IMR-90 (cell line): ENCODE measurements around the gene ZGLP1. TPM values are rescaled to one million over a fixed set of nuclear protein-coding genes. Genes with fewer than 3 reads are reported as not detected.

Source experiments
- ATAC-seq: fragments of 200-7000 bp; cut with Tn5 transposase; 2 replicates; pipeline ENCODE4 v1.9.1; 2020; ENCODE audit warnings: low read depth, mild to moderate bottlenecking, moderate library complexity
- BruUV-seq: library from RNA; stranded (reverse); fragments of 400-500 nt; replicated peaks from 2 replicates; lab custom pipeline; 2021; lab: Mats Ljungman, UMichigan
- CTCF ChIA-PET: fragments of 300-600 bp; formaldehyde crosslinking; extraction: SDS; loops from one replicate; lab custom pipeline; 2021; ENCODE audit warnings: antibody characterized with exemption; lab: Yijun Ruan, JAX
- POLR2A ChIA-PET: fragments of 300-600 bp; sonication (Branson Sonifier 250); formaldehyde crosslinking; loops from one replicate; lab custom pipeline; 2022; ENCODE audit warnings: antibody characterized with exemption; ENCODE audit not compliant: unreplicated experiment; lab: Charles Lee
- DNase-seq: peaks from one replicate; pipeline ENCODE4 v3.0.0; 2013
- H2AFZ ChIP-seq: replicated peaks from 2 replicates; pipeline ENCODE3; 2013; ENCODE audit warnings: low read length, mild to moderate bottlenecking; ENCODE audit not compliant: poor library complexity
- H2AK5ac ChIP-seq: 2 replicates; pipeline ENCODE4 v1.6.1; 2013; ENCODE audit warnings: low read depth, low read length, inconsistent platforms
- H2AK9ac ChIP-seq: replicated peaks from 2 replicates; pipeline ENCODE3; 2013; ENCODE audit warnings: mild to moderate bottlenecking, low read depth, low read length, moderate library complexity; ENCODE audit not compliant: poor library complexity
- H2BK120ac ChIP-seq: 2 replicates; pipeline ENCODE4 v1.6.1; 2013; ENCODE audit warnings: low read depth, low read length, inconsistent platforms
- H2BK15ac ChIP-seq: 3 replicates; pipeline ENCODE4 v1.6.1; 2013; ENCODE audit warnings: low read depth, low read length, inconsistent platforms
- H2BK20ac ChIP-seq: 2 replicates; pipeline ENCODE4 v1.6.1; 2013; ENCODE audit warnings: low read depth, mild to moderate bottlenecking, inconsistent platforms, low read length, moderate library complexity
- H2BK5ac ChIP-seq: 2 replicates; pipeline ENCODE4 v1.6.1; 2013; ENCODE audit warnings: mild to moderate bottlenecking, low read depth, low read length, inconsistent platforms; ENCODE audit not compliant: poor library complexity, severe bottlenecking
- H3K14ac ChIP-seq: replicated peaks from 2 replicates; pipeline ENCODE4 v1.6.1; 2013; ENCODE audit warnings: low read depth, low read length, inconsistent platforms
- H3K18ac ChIP-seq: 2 replicates; pipeline ENCODE4 v1.6.1; 2013; ENCODE audit warnings: low read depth, low read length, control low read depth
- H3K23ac ChIP-seq: 2 replicates; pipeline ENCODE4 v1.6.1; 2013; ENCODE audit warnings: low read depth, low read length, inconsistent platforms
- H3K27ac ChIP-seq: 2 replicates; pipeline ENCODE4 v1.5.1; 2013; ENCODE audit warnings: mild to moderate bottlenecking, control low read depth, low read length; ENCODE audit not compliant: insufficient read depth
- H3K27me3 ChIP-seq: 2 replicates; pipeline ENCODE4 v1.6.1; 2013; ENCODE audit warnings: low read length; ENCODE audit not compliant: control insufficient read depth, insufficient read depth
- H3K36me3 ChIP-seq: 2 replicates; pipeline ENCODE4 v1.6.1; 2013; ENCODE audit warnings: low read length, mixed read lengths; ENCODE audit not compliant: control insufficient read depth, insufficient read depth
- H3K4ac ChIP-seq: 2 replicates; pipeline ENCODE4 v1.6.1; 2013; ENCODE audit warnings: low read depth, low read length, inconsistent platforms
- H3K4me1 ChIP-seq: 2 replicates; pipeline ENCODE4 v1.6.1; 2013; ENCODE audit warnings: low read length, mixed read lengths; ENCODE audit not compliant: control insufficient read depth, insufficient read depth
- H3K4me2 ChIP-seq: 2 replicates; pipeline ENCODE4 v1.6.1; 2013; ENCODE audit warnings: low read depth, mild to moderate bottlenecking, control low read depth, low read length, moderate library complexity
- H3K4me3 ChIP-seq: 2 replicates; pipeline ENCODE4 v1.5.1; 2013; ENCODE audit warnings: low read depth, mild to moderate bottlenecking, control low read depth, low read length, moderate library complexity; ENCODE audit not compliant: insufficient read depth
- H3K56ac ChIP-seq: 2 replicates; pipeline ENCODE4 v1.6.1; 2013; ENCODE audit warnings: low read length, inconsistent platforms; ENCODE audit not compliant: insufficient read depth; ENCODE audit errors: extremely low read depth
- H3K79me1 ChIP-seq, 2 experiments: 2 replicates each; pipeline ENCODE4 v1.6.1; 2013; ENCODE audit warnings: low read length in 2 of 2, inconsistent platforms in 1 of 2, low read depth in 1 of 2
- H3K9ac ChIP-seq: 2 replicates; pipeline ENCODE4 v1.6.1; 2013; ENCODE audit warnings: low read depth, low read length, control low read depth
- H3K9me1 ChIP-seq: 2 replicates; pipeline ENCODE4 v1.6.1; 2013; ENCODE audit warnings: low read length, inconsistent platforms; ENCODE audit not compliant: insufficient read depth
- H3K9me3 ChIP-seq: 2 replicates; pipeline ENCODE4 v1.6.1; 2013; ENCODE audit warnings: low read length; ENCODE audit not compliant: control insufficient read depth, insufficient read depth
- H4K20me1 ChIP-seq: 2 replicates; pipeline ENCODE4 v1.6.1; 2013; ENCODE audit warnings: low read length, inconsistent platforms; ENCODE audit not compliant: insufficient read depth
- H4K5ac ChIP-seq: 2 replicates; pipeline ENCODE4 v1.6.1; 2013; ENCODE audit warnings: mild to moderate bottlenecking, low read depth, low read length, control low read depth
- H4K8ac ChIP-seq, 2 experiments: 2 replicates each; pipeline ENCODE4 v1.6.1; 2013; ENCODE audit warnings: low read depth in 2 of 2, low read length in 2 of 2, control low read depth in 1 of 2, inconsistent platforms in 1 of 2
- H4K91ac ChIP-seq: 2 replicates; pipeline ENCODE4 v1.6.1; 2013; ENCODE audit warnings: low read depth, low read length, inconsistent platforms; ENCODE audit not compliant: insufficient read depth
- MAFK ChIP-seq: IDR thresholded peaks from 2 replicates; pipeline ENCODE4 v1.6.1; 2012; ENCODE audit warnings: low read depth, low read length, improper control_type of control experiment
- POLR2A ChIP-seq: IDR thresholded peaks from 2 replicates; pipeline ENCODE4 v1.6.1; 2012; ENCODE audit warnings: mild to moderate bottlenecking, low read depth, low read length
- WGBS, 2 experiments: methylation state at CpG; one replicate each; pipeline versions ENCODE4 v1.1.5 to v1.1.7; 2013; ENCODE audit warnings: missing lambda C conversion rate in 2 of 2; ENCODE audit not compliant: insufficient read length in 1 of 2; ENCODE audit errors: extremely low coverage in 2 of 2; 5-methylcytosine and 5-hydroxymethylcytosine counted together
- dilution Hi-C: fragments of 300-500 bp; cut with HindIII; formaldehyde crosslinking; loops from one replicate; pipeline ENCODE4 v1.14.3; 2018; ENCODE audit warnings: low sequenced_read_pairs; ENCODE audit not compliant: unreplicated experiment
- in situ Hi-C: fragments of 300-500 bp; cut with MboI; formaldehyde crosslinking; loops from 3 replicates; pipeline ENCODE4 v1.14.3; 2019; ENCODE audit warnings: low sequenced_read_pairs, inconsistent platforms, mixed read lengths
- intact Hi-C: fragments of 100-400 bp; cut with micrococcal nuclease; formaldehyde crosslinking; loops from 2 replicates; pipeline ENCODE4 v1.10.0; 2022
- polyA plus RNA-seq, 3 experiments: library from polyadenylated mRNA; depleted of rRNA; stranded (reverse); fragments of >200 nt; gene quantifications; 2 replicates each; pipeline ENCODE4 v1.2.3, GENCODE V29; 2012; ENCODE audit warnings: low replicate concordance in 1 of 3
- total RNA-seq: library from RNA; depleted of rRNA; stranded (reverse); fragments of >200 nt; gene quantifications from 2 replicates; pipeline ENCODE4 v1.2.3, GENCODE V29; 2012

Gene ZGLP1
- total and polyA plus RNA-seq, 2 of the 4 experiments (the other 2 are of a cell fraction) = 0.54 to 3.1 TPM

- TF ChIP-seq MAFK (no peak), POLR2A (0 out of 2 replicates have a peak, but pooled peaks have one; percentile 14)
- H3K27me3 ChIP-seq = no peaks in the 10 kb centered on the region; the same call in 1 of the 2 replicates
- H3K56ac ChIP-seq = no peak overlapping the region
- DNase-seq (peak; percentile 7), ATAC-seq (no peak)
- peak overlapping the region; percentile 96 for H3K4me2 ChIP-seq
- CTCF ChIA-PET = interaction anchor here (1.1 kb wide), 1 partner anchor 20 kb away, joined by 4 read pairs; no protein-coding TSS in a partner anchor
- peak overlapping the region in 1 of 2 experiments; percentile 59; a peak in 2 of 4 replicates for H4K8ac ChIP-seq
- peak overlapping the region; percentile 29 for H3K9ac ChIP-seq
- H3K23ac ChIP-seq = 0 out of 2 replicates have a peak overlapping the region, but pooled peaks have one; percentile 1
- peaks cover 24% of the 10 kb centered on the region for H3K4me1 ChIP-seq
- peaks cover 0 to 4% of the 10 kb centered on the region in 2 experiments; a peak in 1 of 4 replicates for H3K79me1 ChIP-seq
- peak overlapping the region; percentile 92 for H2AFZ ChIP-seq
- peak overlapping the region; percentile 30; the same call in 1 of the 2 replicates for H2AK5ac ChIP-seq
- no peak overlapping the region for H3K27ac ChIP-seq
- POLR2A ChIA-PET = interaction anchor here (0.6 kb wide), 1 partner anchor 14 kb away, joined by 4 read pairs; no protein-coding TSS in a partner anchor
- H3K4ac ChIP-seq = peak overlapping the region; percentile 55; the same call in 1 of the 2 replicates
- H2BK120ac ChIP-seq = no peak overlapping the region
- no peaks in the 10 kb centered on the region for H3K9me3 ChIP-seq
- dilution Hi-C loops (no loop called here), intact Hi-C loops (no loop called here), in situ Hi-C loops (no loop called here)
- H3K4me3 ChIP-seq = peak overlapping the region; percentile 77
- peaks cover 12% of the 10 kb centered on the region for H3K9me1 ChIP-seq
- H3K18ac ChIP-seq = 0 out of 2 replicates have a peak overlapping the region, but pooled peaks have one; percentile 45
- no peak overlapping the region for H2BK20ac ChIP-seq
- peak overlapping the region; percentile 88 for H2AK9ac ChIP-seq
- peaks cover 3% of the 10 kb centered on the region for H4K20me1 ChIP-seq
- no TSS peak for BruUV-seq
- H2BK15ac ChIP-seq = no peak overlapping the region
- H2BK5ac ChIP-seq = no peak overlapping the region
- H4K5ac ChIP-seq = peak overlapping the region; percentile 32; the same call in 1 of the 2 replicates
- H4K91ac ChIP-seq = peak overlapping the region; percentile 41; the same call in 1 of the 2 replicates
- 8% methylated on average over 23 of the region's 30 CpGs; no CpG with 5 or more reads in 1 of the 2 experiments for WGBS, 2 experiments
- peak overlapping the region; percentile 51 for H3K14ac ChIP-seq
- H3K36me3 ChIP-seq = peaks cover 14% of the 10 kb centered on the region; the same call in 1 of the 2 replicates
Observed at GRCh38 chr19:10290357-10290875, 19.2 kb downstream of the ZGLP1 start.
